H1 (cell line): ENCODE data around the gene PSMB5. TPM values are rescaled to one million over a fixed set of nuclear protein-coding genes. Genes with fewer than 3 reads are reported as not detected.

Experiments
- CTCF ChIA-PET: fragments of 300-600 bp; sonication (Branson Sonifier 250); formaldehyde crosslinking; loops from one replicate; lab custom pipeline; 2021; ENCODE audit not compliant: partially characterized antibody; lab: Charles Lee
- POLR2A ChIA-PET: fragments of 300-600 bp; sonication (Branson Sonifier 250); formaldehyde crosslinking; loops from one replicate; lab custom pipeline; 2021; ENCODE audit warnings: inconsistent platforms; ENCODE audit not compliant: partially characterized antibody; lab: Charles Lee
- DNase-seq, 2 experiments: peaks; one replicate each; pipeline versions ENCODE4 v3.0.0 to v3.0.0-alpha.2; 2010 to 2022; ENCODE audit warnings: low spot score in 2 of 2, low read depth in 1 of 2, mixed read lengths in 1 of 2
- FAIRE-seq: peaks from 2 replicates; lab custom pipeline; 2011; peaks lifted over from hg19 to GRCh38; lab: Jason Lieb, UNC
- H2AFZ ChIP-seq: 2 replicates; pipeline ENCODE4 v1.8.1; 2012; ENCODE audit warnings: low read length, inconsistent platforms
- H2AK5ac ChIP-seq: 2 replicates; pipeline ENCODE4 v1.6.1; 2013; ENCODE audit warnings: low read depth, low read length
- H2BK120ac ChIP-seq: replicated peaks from 2 replicates; pipeline ENCODE3; 2013; ENCODE audit warnings: low read depth, low read length, inconsistent platforms
- H2BK12ac ChIP-seq: 2 replicates; pipeline ENCODE4 v1.6.1; 2013; ENCODE audit warnings: low read depth, low read length
- H2BK15ac ChIP-seq: 2 replicates; pipeline ENCODE4 v1.6.1; 2013; ENCODE audit warnings: low read length
- H2BK20ac ChIP-seq: 2 replicates; pipeline ENCODE4 v1.6.1; 2013; ENCODE audit warnings: low read length
- H2BK5ac ChIP-seq: 2 replicates; pipeline ENCODE4 v1.6.1; 2013; ENCODE audit warnings: low read depth, low read length
- H3K14ac ChIP-seq: 2 replicates; pipeline ENCODE4 v1.6.1; 2013; ENCODE audit warnings: inconsistent platforms; ENCODE audit not compliant: insufficient read length
- H3K18ac ChIP-seq: 2 replicates; pipeline ENCODE4 v1.6.1; 2013; ENCODE audit warnings: low read length; ENCODE audit errors: extremely low read depth
- H3K23ac ChIP-seq: 2 replicates; pipeline ENCODE4 v1.6.1; 2013; ENCODE audit warnings: inconsistent platforms; ENCODE audit not compliant: insufficient read length
- H3K23me2 ChIP-seq: 2 replicates; pipeline ENCODE4 v1.6.1; 2013; ENCODE audit warnings: low read depth, low read length
- H3K27ac ChIP-seq: 2 replicates; pipeline ENCODE4 v1.6.1; 2011; ENCODE audit warnings: low read depth, low read length, inconsistent platforms
- H3K27me3 ChIP-seq, 4 experiments: replicated peaks in 1 of 4; 1 replicate in 1 of 4; 2 replicates in 3 of 4; pipeline versions ENCODE4 v1.6.1 to v1.8.1; 2011 to 2013; ENCODE audit warnings: low read length in 3 of 4, mild to moderate bottlenecking in 3 of 4, inconsistent platforms in 2 of 4, mixed read lengths in 2 of 4, moderate library complexity in 1 of 4; ENCODE audit not compliant: control insufficient read depth in 3 of 4, insufficient read depth in 3 of 4; ENCODE audit errors: extremely low read depth in 1 of 4
- H3K36me3 ChIP-seq, 4 experiments: 2 replicates each; pipeline versions ENCODE4 v1.6.1 to v1.8.1; 2011 to 2013; ENCODE audit warnings: mild to moderate bottlenecking in 4 of 4, low read length in 3 of 4, moderate library complexity in 2 of 4, control low read depth in 1 of 4, inconsistent platforms in 1 of 4; ENCODE audit not compliant: insufficient read depth in 4 of 4, control insufficient read depth in 2 of 4
- H3K4ac ChIP-seq: replicated peaks from 2 replicates; pipeline ENCODE3; 2013; ENCODE audit warnings: low read length, low read depth, mixed read lengths, inconsistent platforms; ENCODE audit not compliant: insufficient read length
- H3K4me1 ChIP-seq, 4 experiments: replicated peaks in 1 of 4; 1 replicate in 1 of 4; 2 replicates in 3 of 4; pipeline versions ENCODE4 v1.6.1 to v1.8.1; 2011 to 2013; ENCODE audit warnings: low read length in 3 of 4, inconsistent platforms in 2 of 4, mixed read lengths in 1 of 4; ENCODE audit not compliant: insufficient read depth in 4 of 4, control insufficient read depth in 3 of 4
- H3K4me2 ChIP-seq, 2 experiments: 2 replicates each; pipeline versions ENCODE4 v1.6.1 to v1.8.1; 2011 to 2013; ENCODE audit warnings: low read depth in 2 of 2, low read length in 2 of 2, control low read depth in 1 of 2, inconsistent platforms in 1 of 2, mild to moderate bottlenecking in 1 of 2; ENCODE audit not compliant: insufficient read depth in 1 of 2
- H3K4me3 ChIP-seq, 4 experiments: fragments of 200-600, 300-600 bp in 1 of 4; sonication (generic), shearing (Covaris generic), sonication (Bioruptor Twin) in 1 of 4; 2 replicates each; pipeline versions ENCODE4 v1.5.1 to v1.8.1; 2011 to 2016; ENCODE audit warnings: low read length in 4 of 4, low read depth in 3 of 4, control low read depth in 2 of 4, inconsistent platforms in 2 of 4, mild to moderate bottlenecking in 2 of 4, mixed read lengths in 1 of 4, moderate library complexity in 1 of 4; ENCODE audit not compliant: insufficient read depth in 2 of 4; ENCODE audit errors: extremely low read depth in 1 of 4
- H3K56ac ChIP-seq: replicated peaks from 2 replicates; pipeline ENCODE3; 2013; ENCODE audit warnings: low read depth, mild to moderate bottlenecking, mixed read lengths, low read length, inconsistent platforms; ENCODE audit not compliant: insufficient read length
- H3K79me1 ChIP-seq: 2 replicates; pipeline ENCODE4 v1.6.1; 2013; ENCODE audit warnings: low read depth, low read length, control low read depth
- H3K79me2 ChIP-seq, 2 experiments: 2 replicates each; pipeline versions ENCODE4 v1.6.1 to v1.8.1; 2012 to 2013; ENCODE audit warnings: low read length in 2 of 2, mild to moderate bottlenecking in 2 of 2, inconsistent platforms in 1 of 2; ENCODE audit not compliant: insufficient read depth in 2 of 2, control insufficient read depth in 1 of 2
- H3K9ac ChIP-seq, 4 experiments: replicated peaks in 1 of 4; 1 replicate in 1 of 4; 2 replicates in 3 of 4; pipeline versions ENCODE4 v1.6.1 to v1.8.1; 2011 to 2013; ENCODE audit warnings: low read depth in 3 of 4, low read length in 3 of 4, control low read depth in 2 of 4, mild to moderate bottlenecking in 2 of 4, moderate library complexity in 2 of 4, inconsistent platforms in 1 of 4; ENCODE audit errors: extremely low read depth in 1 of 4
- H3K9me3 ChIP-seq, 2 experiments: 2 replicates each; pipeline versions ENCODE4 v1.6.1 to v1.8.1; 2012 to 2013; ENCODE audit warnings: mild to moderate bottlenecking in 2 of 2, moderate library complexity in 2 of 2, control low read depth in 1 of 2, inconsistent platforms in 1 of 2, low read depth in 1 of 2, low read length in 1 of 2, mixed read lengths in 1 of 2; ENCODE audit not compliant: insufficient read depth in 2 of 2
- H4K20me1 ChIP-seq, 2 experiments: replicated peaks in 1 of 2; 2 replicates each; pipeline versions ENCODE3 to v1.8.1; 2011 to 2013; ENCODE audit warnings: inconsistent platforms in 2 of 2, low read length in 2 of 2, mild to moderate bottlenecking in 1 of 2; ENCODE audit not compliant: insufficient read depth in 2 of 2, control insufficient read depth in 1 of 2
- H4K5ac ChIP-seq: 2 replicates; pipeline ENCODE4 v1.6.1; 2013; ENCODE audit warnings: low read length, low read depth, mixed read lengths, inconsistent platforms; ENCODE audit not compliant: insufficient read length
- H4K8ac ChIP-seq: 2 replicates; pipeline ENCODE4 v1.8.0; 2013; ENCODE audit warnings: mild to moderate bottlenecking, moderate library complexity, low read length, inconsistent platforms; ENCODE audit not compliant: insufficient read depth; ENCODE audit errors: extremely low read depth
- H4K91ac ChIP-seq: replicated peaks from 2 replicates; pipeline ENCODE3; 2013; ENCODE audit warnings: low read length, mixed read lengths, inconsistent platforms; ENCODE audit not compliant: insufficient read length
- CHD1 ChIP-seq: IDR thresholded peaks from 2 replicates; pipeline ENCODE4 v1.6.1; 2012; ENCODE audit warnings: low read depth, low read length, improper control_type of control experiment
- EZH2 ChIP-seq: fragments of 200-600 bp; sonication (generic); IDR thresholded peaks from 2 replicates; pipeline ENCODE4 v1.7.1; 2012; ENCODE audit warnings: low read depth, mild to moderate bottlenecking, moderate library complexity, low read length, inconsistent platforms; ENCODE audit not compliant: severe bottlenecking
- JUN ChIP-seq: IDR thresholded peaks from 2 replicates; pipeline ENCODE4 v1.6.1; 2011; ENCODE audit warnings: low read depth, mild to moderate bottlenecking, improper control_type of control experiment, low read length
- JUND ChIP-seq: IDR thresholded peaks from 2 replicates; pipeline ENCODE4 v1.6.1; 2011; ENCODE audit warnings: mild to moderate bottlenecking, improper control_type of control experiment, low read length
- NANOG ChIP-seq: IDR thresholded peaks from 2 replicates; pipeline ENCODE4 v1.6.1; 2011; ENCODE audit warnings: low read length, low read depth, mild to moderate bottlenecking, inconsistent platforms; ENCODE audit not compliant: insufficient read depth, poor library complexity, severe bottlenecking
- NRF1 ChIP-seq: IDR thresholded peaks from 2 replicates; pipeline ENCODE4 v1.6.1; 2011; ENCODE audit warnings: mild to moderate bottlenecking, low read depth, low read length, improper control_type of control experiment
- SIRT6 ChIP-seq: IDR thresholded peaks from one replicate; pipeline ENCODE4 v1.7.1; 2012; ENCODE audit warnings: low read length, inconsistent platforms
- SP4 ChIP-seq: IDR thresholded peaks from 2 replicates; pipeline ENCODE4 v1.6.1; 2012; ENCODE audit warnings: low read length, inconsistent platforms
- TEAD4 ChIP-seq: IDR thresholded peaks from 2 replicates; pipeline ENCODE4 v1.6.1; 2012; ENCODE audit warnings: low read depth, low read length, inconsistent platforms, mixed read lengths
- WGBS, 2 experiments: shearing (Covaris generic) in 1 of 2; methylation state at CpG; one replicate each; pipeline versions ENCODE4 v1.1.6 to v1.1.7; 2013 to 2015; ENCODE audit warnings: low lambda C conversion rate in 2 of 2, mixed read lengths in 2 of 2, inconsistent platforms in 1 of 2, low coverage in 1 of 2, missing lambda C conversion rate in 1 of 2; ENCODE audit not compliant: insufficient replicate concordance in 2 of 2, insufficient coverage in 1 of 2, insufficient read length in 1 of 2; ENCODE audit errors: extremely low coverage in 1 of 2, missing lambda C conversion rate in 1 of 2; 5-methylcytosine and 5-hydroxymethylcytosine counted together
- polyA plus RNA-seq, 7 experiments: library from polyadenylated mRNA; depleted of rRNA in 3 of 7; stranded (reverse) in 5 of 7; unstranded in 2 of 7; fragments of >200 nt in 5 of 7; fragments of 200-250 nt in 2 of 7; gene quantifications; 1 replicate in 5 of 7; 2 replicates in 1 of 7; 4 replicates in 1 of 7; pipeline versions ENCODE4 v1.2.1 to v1.2.3, GENCODE V29; 2011 to 2013; ENCODE audit warnings: missing spikeins in 2 of 7, mixed read lengths in 2 of 7
- total RNA-seq: library from RNA; stranded (reverse); fragmentation: NEBNext Ultra II Directional; extraction: Animal tissue kit (Norgen Biotek cat#: 25700); gene quantifications from 2 replicates; pipeline ENCODE4 v1.2.1, GENCODE V29; 2021
- TF ChIP-seq, protein P1 (sequence below): IDR thresholded peaks from 2 replicates; pipeline ENCODE4 v1.6.1; 2012; ENCODE audit warnings: inconsistent platforms

The PSMB5 gene
- total and polyA plus RNA-seq, 2 of the 8 experiments (the other 6 are each of a cell fraction or from before 2014, with no cell fraction given): 254 to 510 TPM

DNA sequence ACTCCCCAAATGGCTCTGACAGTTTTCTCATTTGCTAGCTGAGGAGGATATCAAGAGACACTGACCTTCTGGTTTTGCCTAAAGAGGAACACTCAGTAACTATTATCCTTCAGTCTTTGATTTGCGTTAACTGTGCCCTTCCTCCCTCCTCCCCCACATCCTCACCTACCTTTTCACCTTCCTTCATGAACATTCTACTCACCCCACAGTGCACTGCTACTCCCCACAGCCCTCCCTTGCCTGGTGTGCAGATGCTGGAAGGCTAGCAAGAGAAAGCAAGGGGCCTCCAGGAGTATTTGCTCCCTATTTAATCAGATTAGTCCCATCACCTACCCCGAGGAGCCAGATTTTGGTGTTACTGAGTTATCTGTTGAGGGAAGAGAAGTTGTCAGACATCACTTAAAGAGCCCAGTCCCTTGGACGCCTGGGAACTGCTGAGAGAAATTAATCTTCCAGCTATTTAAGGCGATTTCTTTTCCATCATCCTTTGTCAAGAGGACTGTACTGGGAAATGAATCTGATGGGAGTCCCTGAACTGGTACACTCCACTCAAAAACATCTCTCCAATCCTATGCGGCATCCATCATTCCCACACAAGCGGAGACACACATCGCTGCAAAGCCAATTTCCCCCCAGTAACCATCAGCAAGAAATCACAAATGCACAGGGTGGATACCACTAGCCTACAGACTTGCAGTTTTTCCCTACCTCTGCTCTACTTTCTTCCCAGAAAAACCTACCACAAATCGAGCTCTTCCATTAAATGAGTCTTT is 11.5 kb downstream of the PSMB5 start:
- CTCF ChIA-PET: interaction anchor here (0.5 to 11.9 kb wide), 13 partner anchors 10 to 543 kb away, joined by 3 to 103 read pairs (median 6); partner anchors contain the start of genes AJUBA, CDH24 and PSMB11
- Histone ChIP-seq H2BK20ac (no peak overlapping the region), H3K56ac (no peak overlapping the region), H2BK120ac (no peak overlapping the region)
- POLR2A ChIA-PET: interaction anchor here (0.6 to 11.2 kb wide), 12 partner anchors 8 to 220 kb away, joined by 3 to 99 read pairs (median 4); partner anchors contain the start of genes CDH24, PSMB11 and PSMB5
- TF ChIP-seq SIRT6 (no peak), TEAD4 (no peak), JUN (no peak), EZH2 (no peak), CHD1 (no peak), SP4 (no peak), NRF1 (no peak), NANOG (no peak), JUND (no peak)
- TF ChIP-seq, protein P1, sequence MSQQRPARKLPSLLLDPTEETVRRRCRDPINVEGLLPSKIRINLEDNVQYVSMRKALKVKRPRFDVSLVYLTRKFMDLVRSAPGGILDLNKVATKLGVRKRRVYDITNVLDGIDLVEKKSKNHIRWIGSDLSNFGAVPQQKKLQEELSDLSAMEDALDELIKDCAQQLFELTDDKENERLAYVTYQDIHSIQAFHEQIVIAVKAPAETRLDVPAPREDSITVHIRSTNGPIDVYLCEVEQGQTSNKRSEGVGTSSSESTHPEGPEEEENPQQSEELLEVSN: no peak
- TF ChIP-seq, all 59 proteins: peak for 0
- Histone ChIP-seq H3K27ac (no peak overlapping the region), H3K18ac (no peak overlapping the region), H4K5ac (no peak overlapping the region), H3K36me3 (peaks cover 3 to 20% (median 9%) of the 10 kb centered on the region in 4 experiments; a peak in 6 of 8 replicates), H3K79me2 (peaks cover 0 to 2% of the 10 kb centered on the region in 2 experiments; a peak in 1 of 4 replicates), H3K14ac (no peak overlapping the region), H2BK12ac (no peak overlapping the region), H4K20me1 (peaks cover 2 to 3% of the 10 kb centered on the region in 2 experiments), H4K91ac (no peak overlapping the region), H2AFZ (no peak overlapping the region), H3K4me2 (no peak overlapping the region), H2BK15ac (no peak overlapping the region), H3K79me1 (no peaks in the 10 kb centered on the region), H4K8ac (no peak overlapping the region), H2BK5ac (no peak overlapping the region), H3K4me1 (peaks cover 0 to 3% (median under 1%) of the 10 kb centered on the region in 4 experiments; a peak in 1 of 7 replicates), H3K4me3 (no peak overlapping the region), H3K9me3 (no peaks in the 10 kb centered on the region), H3K9ac (no peak overlapping the region), H3K4ac (no peak overlapping the region), H3K27me3 (no peaks in the 10 kb centered on the region), H3K23me2 (no peaks in the 10 kb centered on the region), H2AK5ac (no peak overlapping the region), H3K23ac (no peak overlapping the region)
- FAIRE-seq: no peak
- 87% methylated on average over 8 of the region's 8 CpGs; no CpG with 5 or more reads in 1 of the 2 experiments for WGBS, 2 experiments
- DNase-seq: no peak
